Mesendoderm (in vitro differentiated cells): ENCODE data around the gene SEMA3A.
"Not testable (repeated sequence)": the region's sequence is repeated elsewhere in the genome, so short reads cannot be mapped to it uniquely, and the experiment has no call there.

Source experiments
- DNase-seq: peaks from one replicate; pipeline ENCODE4 v3.0.0; 2013
- H2AK5ac ChIP-seq: 2 replicates; pipeline ENCODE4 v1.6.1; 2013; ENCODE audit warnings: low read length, inconsistent platforms
- H2BK120ac ChIP-seq: 2 replicates; pipeline ENCODE4 v1.6.1; 2013; ENCODE audit warnings: low read depth, mild to moderate bottlenecking, low read length, moderate library complexity, mixed read lengths
- H2BK15ac ChIP-seq: replicated peaks from 2 replicates; pipeline ENCODE4 v1.6.1; 2013; ENCODE audit warnings: low read depth, mild to moderate bottlenecking, moderate library complexity
- H2BK5ac ChIP-seq: 2 replicates; pipeline ENCODE4 v1.6.1; 2013; ENCODE audit warnings: low read length, inconsistent platforms
- H3K18ac ChIP-seq: 2 replicates; pipeline ENCODE4 v1.6.1; 2013; ENCODE audit warnings: mild to moderate bottlenecking, low read length, mixed read lengths
- H3K23ac ChIP-seq: one replicate; pipeline ENCODE4 v1.6.1; 2013; ENCODE audit warnings: low read length
- H3K27ac ChIP-seq: 2 replicates; pipeline ENCODE4 v1.5.1; 2013; ENCODE audit warnings: low read depth, mild to moderate bottlenecking, inconsistent platforms, low read length, moderate library complexity
- H3K27me3 ChIP-seq: 2 replicates; pipeline ENCODE4 v1.6.1; 2013; ENCODE audit warnings: low read length, control low read depth, mild to moderate bottlenecking, inconsistent platforms; ENCODE audit not compliant: insufficient read depth, poor library complexity
- H3K36me3 ChIP-seq: 2 replicates; pipeline ENCODE4 v1.6.1; 2013; ENCODE audit warnings: low read length, inconsistent platforms; ENCODE audit not compliant: control insufficient read depth, insufficient read depth
- H3K4ac ChIP-seq: one replicate; pipeline ENCODE4 v1.6.1; 2013; ENCODE audit warnings: low read depth, mild to moderate bottlenecking, low read length, moderate library complexity
- H3K4me1 ChIP-seq: 2 replicates; pipeline ENCODE4 v1.6.1; 2013; ENCODE audit warnings: low read depth, low read length, inconsistent platforms; ENCODE audit not compliant: control insufficient read depth
- H3K4me2 ChIP-seq: 2 replicates; pipeline ENCODE4 v1.6.1; 2013; ENCODE audit warnings: low read length
- H3K4me3 ChIP-seq: 2 replicates; pipeline ENCODE4 v1.5.1; 2013; ENCODE audit warnings: mild to moderate bottlenecking, low read length
- H3K56ac ChIP-seq: one replicate; pipeline ENCODE4 v1.6.1; 2013; ENCODE audit warnings: low read length
- H3K79me1 ChIP-seq: 2 replicates; pipeline ENCODE4 v1.6.1; 2013; ENCODE audit warnings: low read length, inconsistent platforms
- H3K79me2 ChIP-seq: 2 replicates; pipeline ENCODE4 v1.6.1; 2013; ENCODE audit warnings: mild to moderate bottlenecking, low read length; ENCODE audit not compliant: control insufficient read depth, insufficient read depth
- H3K9ac ChIP-seq: 2 replicates; pipeline ENCODE4 v1.6.1; 2013; ENCODE audit warnings: low read length, inconsistent platforms
- H4K5ac ChIP-seq: one replicate; pipeline ENCODE4 v1.6.1; 2013; ENCODE audit warnings: low read length
- H4K8ac ChIP-seq: one replicate; pipeline ENCODE4 v1.6.1; 2013; ENCODE audit warnings: low read depth, mild to moderate bottlenecking, control low read depth, low read length, moderate library complexity
- WGBS: extraction: QIAGEN DNeasy Blood & Tissue Kit; methylation state at CpG from one replicate; pipeline ENCODE4 v1.1.7; 2013; ENCODE audit warnings: low lambda C conversion rate, missing lambda C conversion rate; ENCODE audit not compliant: insufficient coverage; ENCODE audit errors: extremely low coverage; 5-methylcytosine and 5-hydroxymethylcytosine counted together

Gene SEMA3A

DNA sequence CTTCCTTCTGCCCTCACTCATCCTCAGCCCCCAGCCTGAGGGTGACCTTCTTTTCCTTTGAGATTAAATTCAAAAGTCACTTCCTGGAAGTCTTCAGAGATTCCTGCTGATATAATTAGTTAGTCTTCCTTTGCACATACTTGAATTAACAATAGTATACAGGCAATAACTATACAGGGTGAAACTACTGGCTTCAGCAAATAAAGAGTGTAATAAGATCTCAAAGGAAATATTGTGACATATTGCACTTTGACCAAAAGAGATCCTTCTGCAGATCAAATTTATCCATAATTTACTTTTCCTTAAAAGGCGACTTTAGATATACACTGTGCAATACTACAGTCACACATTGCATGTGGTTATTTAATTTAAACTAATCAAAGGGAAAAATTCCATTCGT lies 123.8 kb downstream of the SEMA3A start:
- no peak overlapping the region for H3K4ac ChIP-seq
- H3K4me3 ChIP-seq, result no peak overlapping the region
- no peak overlapping the region for H3K23ac ChIP-seq
- H3K27me3 ChIP-seq, result no peaks in the 10 kb centered on the region
- no peak overlapping the region for H3K27ac ChIP-seq
- H4K5ac ChIP-seq, result no peak overlapping the region
- no peak overlapping the region for H2BK15ac ChIP-seq
- no peaks in the 10 kb centered on the region for H3K36me3 ChIP-seq
- no peak overlapping the region for H3K9ac ChIP-seq
- no peak overlapping the region for H3K18ac ChIP-seq
- no peak for DNase-seq
- H3K56ac ChIP-seq, result no peak overlapping the region
- no peaks in the 10 kb centered on the region for H3K4me1 ChIP-seq
- no CpG with 5 or more reads among the region's 2 CpGs for WGBS
- no peak overlapping the region for H3K4me2 ChIP-seq
- H3K79me2 ChIP-seq, result no peaks in the 10 kb centered on the region
- H2BK120ac ChIP-seq, result no peak overlapping the region
- H2AK5ac ChIP-seq, result no peak overlapping the region
- H3K79me1 ChIP-seq, result no peaks in the 10 kb centered on the region
- H2BK5ac ChIP-seq, result no peak overlapping the region
- H4K8ac ChIP-seq, result no peak overlapping the region

DNA sequence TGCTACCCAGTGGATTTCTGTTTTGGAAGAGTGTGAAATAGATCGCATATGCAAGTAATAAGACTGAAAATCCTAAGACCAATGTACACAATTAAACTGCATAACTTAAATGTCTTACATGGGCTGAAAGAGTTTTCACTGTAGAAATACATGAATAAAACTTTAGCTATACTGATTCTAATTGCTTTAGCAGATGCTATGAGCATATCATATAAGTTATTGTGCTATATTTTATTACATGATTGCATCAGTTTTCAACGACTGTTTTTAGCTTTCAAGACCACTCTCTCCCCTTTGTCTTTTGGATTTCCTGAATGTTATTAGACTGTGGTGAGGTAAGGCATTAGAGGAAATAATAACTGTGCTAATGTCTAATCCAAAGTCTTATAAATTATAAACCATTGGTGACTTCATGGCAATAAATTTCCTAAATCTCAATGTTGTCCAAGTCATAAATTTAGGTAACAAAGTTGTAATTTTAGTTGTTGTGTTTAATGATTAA lies 124.5 kb downstream of the SEMA3A start:
- Histone ChIP-seq H3K79me1 (no peaks in the 10 kb centered on the region), H3K27me3 (no peaks in the 10 kb centered on the region), H2BK120ac (no peak overlapping the region), H2BK15ac (no peak overlapping the region), H3K56ac (no peak overlapping the region), H3K4me2 (no peak overlapping the region), H4K5ac (no peak overlapping the region), H3K4me1 (no peaks in the 10 kb centered on the region), H3K27ac (no peak overlapping the region), H4K8ac (no peak overlapping the region), H3K36me3 (no peaks in the 10 kb centered on the region), H3K18ac (no peak overlapping the region), H3K4ac (no peak overlapping the region), H2AK5ac (no peak overlapping the region), H3K23ac (no peak overlapping the region), H3K4me3 (no peak overlapping the region), H2BK5ac (no peak overlapping the region), H3K9ac (no peak overlapping the region), H3K79me2 (no peaks in the 10 kb centered on the region)
- no CpG with 5 or more reads among the region's 2 CpGs for WGBS
- DNase-seq, result no peak

GRCh38 chr7:84069033-84069432 lies 125.6 kb downstream of the SEMA3A start:
- no peaks in the 10 kb centered on the region for H3K36me3 ChIP-seq
- H3K4ac ChIP-seq, result no peak overlapping the region
- H3K18ac ChIP-seq, result no peak overlapping the region
- H3K27me3 ChIP-seq, result no peaks in the 10 kb centered on the region
- H3K4me1 ChIP-seq, result no peaks in the 10 kb centered on the region
- no peak overlapping the region for H3K56ac ChIP-seq
- H3K9ac ChIP-seq, result no peak overlapping the region
- H3K27ac ChIP-seq, result no peak overlapping the region
- no peak overlapping the region for H2BK15ac ChIP-seq
- H3K79me1 ChIP-seq, result no peaks in the 10 kb centered on the region
- H2BK120ac ChIP-seq, result no peak overlapping the region
- no peak for DNase-seq
- no peak overlapping the region for H2AK5ac ChIP-seq
- H3K23ac ChIP-seq, result no peak overlapping the region
- H3K79me2 ChIP-seq, result no peaks in the 10 kb centered on the region
- H4K8ac ChIP-seq, result no peak overlapping the region
- no peak overlapping the region for H3K4me2 ChIP-seq
- H2BK5ac ChIP-seq, result no peak overlapping the region
- WGBS, result no CpG with 5 or more reads among the region's 1 CpG
- H4K5ac ChIP-seq, result no peak overlapping the region
- no peak overlapping the region for H3K4me3 ChIP-seq

DNA sequence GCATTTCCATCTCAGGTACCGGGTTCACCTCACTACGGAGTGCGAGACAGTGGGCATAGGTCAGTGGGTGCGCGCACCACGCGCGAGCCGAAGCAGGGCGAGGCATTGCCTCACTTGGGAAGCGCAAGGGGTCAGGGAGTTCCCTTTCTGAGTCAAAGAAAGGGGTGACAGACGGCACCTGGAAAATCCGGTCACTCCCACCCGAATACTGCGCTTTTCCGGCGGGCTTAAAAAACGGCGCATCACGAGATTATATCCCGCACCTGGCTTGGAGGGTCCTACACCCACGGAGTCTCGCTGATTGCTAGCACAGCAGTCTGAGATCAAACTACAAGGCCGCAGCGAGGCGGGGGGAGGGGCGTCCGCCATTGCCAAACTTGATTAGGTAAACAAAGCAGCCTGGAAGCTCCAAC lies 132.1 kb downstream of the SEMA3A start:
- H3K27me3 ChIP-seq, H3K23ac ChIP-seq, H3K9ac ChIP-seq, H3K4me1 ChIP-seq, DNase-seq, H3K4ac ChIP-seq, H4K8ac ChIP-seq, H2AK5ac ChIP-seq, H3K27ac ChIP-seq, H2BK5ac ChIP-seq, H3K79me1 ChIP-seq, H4K5ac ChIP-seq, H3K56ac ChIP-seq, H3K36me3 ChIP-seq, H3K79me2 ChIP-seq, H3K18ac ChIP-seq, H2BK15ac ChIP-seq, H3K4me3 ChIP-seq, H2BK120ac ChIP-seq, H3K4me2 ChIP-seq: not testable (repeated sequence)
- WGBS, result no CpG with 5 or more reads among the region's 28 CpGs

- Histone ChIP-seq H3K18ac (no peak overlapping the region), H3K36me3 (no peaks in the 10 kb centered on the region), H3K27ac (no peak overlapping the region), H2BK5ac (no peak overlapping the region), H4K5ac (no peak overlapping the region), H4K8ac (no peak overlapping the region), H2BK15ac (no peak overlapping the region), H3K79me1 (no peaks in the 10 kb centered on the region), H3K4me2 (no peak overlapping the region), H3K9ac (no peak overlapping the region), H3K4ac (no peak overlapping the region), H2AK5ac (no peak overlapping the region), H2BK120ac (no peak overlapping the region), H3K79me2 (no peaks in the 10 kb centered on the region), H3K56ac (no peak overlapping the region), H3K23ac (no peak overlapping the region), H3K4me1 (no peaks in the 10 kb centered on the region), H3K4me3 (no peak overlapping the region), H3K27me3 (no peaks in the 10 kb centered on the region)
- WGBS, result no CpG with 5 or more reads among the region's 4 CpGs
- no peak for DNase-seq
Measured at GRCh38 chr7:84060760-84061261, 133.8 kb downstream of the SEMA3A start.

DNA sequence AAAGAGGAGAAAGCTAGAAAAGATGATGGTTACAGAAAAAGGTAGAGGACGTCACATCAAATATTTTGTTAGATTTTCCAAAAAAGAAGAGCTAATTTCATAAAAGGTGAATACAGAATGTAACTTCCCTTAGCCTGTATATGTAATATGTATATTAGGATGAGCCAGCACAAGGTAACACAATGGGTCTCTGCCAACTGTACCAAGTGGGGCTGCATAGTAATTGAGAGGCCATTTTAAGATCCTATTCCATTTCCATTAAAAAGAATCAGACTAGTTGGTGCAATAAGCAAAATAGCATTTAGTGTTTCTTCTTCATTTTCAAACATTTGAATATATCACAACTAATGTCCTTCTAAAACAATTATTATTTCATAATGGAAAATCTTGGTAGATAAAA lies 134.6 kb downstream of the SEMA3A start:
- no CpG with 5 or more reads among the region's 1 CpG for WGBS
- H3K79me2 ChIP-seq, result no peaks in the 10 kb centered on the region
- no peak overlapping the region for H3K4me3 ChIP-seq
- H3K4ac ChIP-seq, result no peak overlapping the region
- H4K5ac ChIP-seq, result no peak overlapping the region
- H4K8ac ChIP-seq, result no peak overlapping the region
- H3K23ac ChIP-seq, result no peak overlapping the region
- H3K36me3 ChIP-seq, result no peaks in the 10 kb centered on the region
- no peak overlapping the region for H3K4me2 ChIP-seq
- no peak overlapping the region for H3K27ac ChIP-seq
- DNase-seq, result no peak
- H3K27me3 ChIP-seq, result no peaks in the 10 kb centered on the region
- no peak overlapping the region for H3K9ac ChIP-seq
- no peak overlapping the region for H2BK15ac ChIP-seq
- H3K4me1 ChIP-seq, result no peaks in the 10 kb centered on the region
- H3K18ac ChIP-seq, result no peak overlapping the region
- no peak overlapping the region for H3K56ac ChIP-seq
- H2BK120ac ChIP-seq, result no peak overlapping the region
- H2BK5ac ChIP-seq, result no peak overlapping the region
- no peak overlapping the region for H2AK5ac ChIP-seq
- H3K79me1 ChIP-seq, result no peaks in the 10 kb centered on the region
